ENCODE data around the gene OR52H1.
"Not testable (repeated sequence)": the region's sequence is repeated elsewhere in the genome, so short reads cannot be mapped to it uniquely, and the experiment has no call there.

DNA sequence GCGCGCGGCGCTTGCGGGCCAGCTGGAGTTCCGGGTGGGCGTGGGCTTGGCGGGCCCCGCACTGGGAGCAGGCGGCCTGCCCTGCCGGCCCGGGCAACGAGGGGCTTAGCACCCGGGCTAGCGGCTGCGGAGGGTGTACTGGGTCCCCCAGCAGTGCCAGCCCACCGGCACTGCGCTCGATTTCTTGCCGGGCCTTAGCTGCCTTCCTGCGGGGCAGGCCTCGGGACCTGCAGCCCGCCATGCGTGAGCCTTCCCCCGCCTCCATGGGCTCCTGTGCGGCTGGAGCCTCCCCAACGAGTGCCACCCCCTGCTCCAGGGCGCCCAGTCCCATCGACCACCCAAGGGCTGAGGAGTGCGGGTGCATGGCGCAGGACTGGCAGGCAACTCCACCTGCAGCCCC, 41.6 kb upstream of the OR52H1 start:
- TF ChIP-seq ZBTB8A (tag by site-specific recombination; IDR thresholded peaks at IDR 0.05); ZNF561 (tag by site-specific recombination; IDR thresholded peaks at IDR 0.05; ENCODE audit: borderline replicate concordance); GFI1B (tag by site-specific recombination; IDR thresholded peaks at IDR 0.05); OSR2 (tag by site-specific recombination; IDR thresholded peaks at IDR 0.05); MEIS1 (CRISPR knock-in tag; IDR thresholded peaks at IDR 0.05; ENCODE audit: borderline replicate concordance); ZNF621 (tag by site-specific recombination; IDR thresholded peaks at IDR 0.05); ZNF24 (tag by site-specific recombination; IDR thresholded peaks at IDR 0.05): not testable (repeated sequence)
- TF ChIP-seq, protein P1, sequence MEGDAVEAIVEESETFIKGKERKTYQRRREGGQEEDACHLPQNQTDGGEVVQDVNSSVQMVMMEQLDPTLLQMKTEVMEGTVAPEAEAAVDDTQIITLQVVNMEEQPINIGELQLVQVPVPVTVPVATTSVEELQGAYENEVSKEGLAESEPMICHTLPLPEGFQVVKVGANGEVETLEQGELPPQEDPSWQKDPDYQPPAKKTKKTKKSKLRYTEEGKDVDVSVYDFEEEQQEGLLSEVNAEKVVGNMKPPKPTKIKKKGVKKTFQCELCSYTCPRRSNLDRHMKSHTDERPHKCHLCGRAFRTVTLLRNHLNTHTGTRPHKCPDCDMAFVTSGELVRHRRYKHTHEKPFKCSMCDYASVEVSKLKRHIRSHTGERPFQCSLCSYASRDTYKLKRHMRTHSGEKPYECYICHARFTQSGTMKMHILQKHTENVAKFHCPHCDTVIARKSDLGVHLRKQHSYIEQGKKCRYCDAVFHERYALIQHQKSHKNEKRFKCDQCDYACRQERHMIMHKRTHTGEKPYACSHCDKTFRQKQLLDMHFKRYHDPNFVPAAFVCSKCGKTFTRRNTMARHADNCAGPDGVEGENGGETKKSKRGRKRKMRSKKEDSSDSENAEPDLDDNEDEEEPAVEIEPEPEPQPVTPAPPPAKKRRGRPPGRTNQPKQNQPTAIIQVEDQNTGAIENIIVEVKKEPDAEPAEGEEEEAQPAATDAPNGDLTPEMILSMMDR (tag by site-specific recombination; IDR thresholded peaks at IDR 0.05) = not testable (repeated sequence)
- TF ChIP-seq, protein P2, sequence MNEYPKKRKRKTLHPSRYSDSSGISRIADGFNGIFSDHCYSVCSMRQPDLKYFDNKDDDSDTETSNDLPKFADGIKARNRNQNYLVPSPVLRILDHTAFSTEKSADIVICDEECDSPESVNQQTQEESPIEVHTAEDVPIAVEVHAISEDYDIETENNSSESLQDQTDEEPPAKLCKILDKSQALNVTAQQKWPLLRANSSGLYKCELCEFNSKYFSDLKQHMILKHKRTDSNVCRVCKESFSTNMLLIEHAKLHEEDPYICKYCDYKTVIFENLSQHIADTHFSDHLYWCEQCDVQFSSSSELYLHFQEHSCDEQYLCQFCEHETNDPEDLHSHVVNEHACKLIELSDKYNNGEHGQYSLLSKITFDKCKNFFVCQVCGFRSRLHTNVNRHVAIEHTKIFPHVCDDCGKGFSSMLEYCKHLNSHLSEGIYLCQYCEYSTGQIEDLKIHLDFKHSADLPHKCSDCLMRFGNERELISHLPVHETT (tag by site-specific recombination; IDR thresholded peaks at IDR 0.05) = not testable (repeated sequence)
- TF ChIP-seq, protein P3, sequence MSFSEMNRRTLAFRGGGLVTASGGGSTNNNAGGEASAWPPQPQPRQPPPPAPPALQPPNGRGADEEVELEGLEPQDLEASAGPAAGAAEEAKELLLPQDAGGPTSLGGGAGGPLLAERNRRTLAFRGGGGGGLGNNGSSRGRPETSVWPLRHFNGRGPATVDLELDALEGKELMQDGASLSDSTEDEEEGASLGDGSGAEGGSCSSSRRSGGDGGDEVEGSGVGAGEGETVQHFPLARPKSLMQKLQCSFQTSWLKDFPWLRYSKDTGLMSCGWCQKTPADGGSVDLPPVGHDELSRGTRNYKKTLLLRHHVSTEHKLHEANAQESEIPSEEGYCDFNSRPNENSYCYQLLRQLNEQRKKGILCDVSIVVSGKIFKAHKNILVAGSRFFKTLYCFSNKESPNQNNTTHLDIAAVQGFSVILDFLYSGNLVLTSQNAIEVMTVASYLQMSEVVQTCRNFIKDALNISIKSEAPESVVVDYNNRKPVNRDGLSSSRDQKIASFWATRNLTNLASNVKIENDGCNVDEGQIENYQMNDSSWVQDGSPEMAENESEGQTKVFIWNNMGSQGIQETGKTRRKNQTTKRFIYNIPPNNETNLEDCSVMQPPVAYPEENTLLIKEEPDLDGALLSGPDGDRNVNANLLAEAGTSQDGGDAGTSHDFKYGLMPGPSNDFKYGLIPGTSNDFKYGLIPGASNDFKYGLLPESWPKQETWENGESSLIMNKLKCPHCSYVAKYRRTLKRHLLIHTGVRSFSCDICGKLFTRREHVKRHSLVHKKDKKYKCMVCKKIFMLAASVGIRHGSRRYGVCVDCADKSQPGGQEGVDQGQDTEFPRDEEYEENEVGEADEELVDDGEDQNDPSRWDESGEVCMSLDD (tag by site-specific recombination; IDR thresholded peaks at IDR 0.05) = not testable (repeated sequence)
- TF ChIP-seq, protein P4, sequence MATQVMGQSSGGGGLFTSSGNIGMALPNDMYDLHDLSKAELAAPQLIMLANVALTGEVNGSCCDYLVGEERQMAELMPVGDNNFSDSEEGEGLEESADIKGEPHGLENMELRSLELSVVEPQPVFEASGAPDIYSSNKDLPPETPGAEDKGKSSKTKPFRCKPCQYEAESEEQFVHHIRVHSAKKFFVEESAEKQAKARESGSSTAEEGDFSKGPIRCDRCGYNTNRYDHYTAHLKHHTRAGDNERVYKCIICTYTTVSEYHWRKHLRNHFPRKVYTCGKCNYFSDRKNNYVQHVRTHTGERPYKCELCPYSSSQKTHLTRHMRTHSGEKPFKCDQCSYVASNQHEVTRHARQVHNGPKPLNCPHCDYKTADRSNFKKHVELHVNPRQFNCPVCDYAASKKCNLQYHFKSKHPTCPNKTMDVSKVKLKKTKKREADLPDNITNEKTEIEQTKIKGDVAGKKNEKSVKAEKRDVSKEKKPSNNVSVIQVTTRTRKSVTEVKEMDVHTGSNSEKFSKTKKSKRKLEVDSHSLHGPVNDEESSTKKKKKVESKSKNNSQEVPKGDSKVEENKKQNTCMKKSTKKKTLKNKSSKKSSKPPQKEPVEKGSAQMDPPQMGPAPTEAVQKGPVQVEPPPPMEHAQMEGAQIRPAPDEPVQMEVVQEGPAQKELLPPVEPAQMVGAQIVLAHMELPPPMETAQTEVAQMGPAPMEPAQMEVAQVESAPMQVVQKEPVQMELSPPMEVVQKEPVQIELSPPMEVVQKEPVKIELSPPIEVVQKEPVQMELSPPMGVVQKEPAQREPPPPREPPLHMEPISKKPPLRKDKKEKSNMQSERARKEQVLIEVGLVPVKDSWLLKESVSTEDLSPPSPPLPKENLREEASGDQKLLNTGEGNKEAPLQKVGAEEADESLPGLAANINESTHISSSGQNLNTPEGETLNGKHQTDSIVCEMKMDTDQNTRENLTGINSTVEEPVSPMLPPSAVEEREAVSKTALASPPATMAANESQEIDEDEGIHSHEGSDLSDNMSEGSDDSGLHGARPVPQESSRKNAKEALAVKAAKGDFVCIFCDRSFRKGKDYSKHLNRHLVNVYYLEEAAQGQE (tag by site-specific recombination; IDR thresholded peaks at IDR 0.05) = not testable (repeated sequence)
- TF ChIP-seq, protein P5, sequence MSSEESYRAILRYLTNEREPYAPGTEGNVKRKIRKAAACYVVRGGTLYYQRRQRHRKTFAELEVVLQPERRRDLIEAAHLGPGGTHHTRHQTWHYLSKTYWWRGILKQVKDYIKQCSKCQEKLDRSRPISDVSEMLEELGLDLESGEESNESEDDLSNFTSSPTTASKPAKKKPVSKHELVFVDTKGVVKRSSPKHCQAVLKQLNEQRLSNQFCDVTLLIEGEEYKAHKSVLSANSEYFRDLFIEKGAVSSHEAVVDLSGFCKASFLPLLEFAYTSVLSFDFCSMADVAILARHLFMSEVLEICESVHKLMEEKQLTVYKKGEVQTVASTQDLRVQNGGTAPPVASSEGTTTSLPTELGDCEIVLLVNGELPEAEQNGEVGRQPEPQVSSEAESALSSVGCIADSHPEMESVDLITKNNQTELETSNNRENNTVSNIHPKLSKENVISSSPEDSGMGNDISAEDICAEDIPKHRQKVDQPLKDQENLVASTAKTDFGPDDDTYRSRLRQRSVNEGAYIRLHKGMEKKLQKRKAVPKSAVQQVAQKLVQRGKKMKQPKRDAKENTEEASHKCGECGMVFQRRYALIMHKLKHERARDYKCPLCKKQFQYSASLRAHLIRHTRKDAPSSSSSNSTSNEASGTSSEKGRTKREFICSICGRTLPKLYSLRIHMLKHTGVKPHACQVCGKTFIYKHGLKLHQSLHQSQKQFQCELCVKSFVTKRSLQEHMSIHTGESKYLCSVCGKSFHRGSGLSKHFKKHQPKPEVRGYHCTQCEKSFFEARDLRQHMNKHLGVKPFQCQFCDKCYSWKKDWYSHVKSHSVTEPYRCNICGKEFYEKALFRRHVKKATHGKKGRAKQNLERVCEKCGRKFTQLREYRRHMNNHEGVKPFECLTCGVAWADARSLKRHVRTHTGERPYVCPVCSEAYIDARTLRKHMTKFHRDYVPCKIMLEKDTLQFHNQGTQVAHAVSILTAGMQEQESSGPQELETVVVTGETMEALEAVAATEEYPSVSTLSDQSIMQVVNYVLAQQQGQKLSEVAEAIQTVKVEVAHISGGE (tag by site-specific recombination; conservative IDR thresholded peaks at IDR 0.05; ENCODE audit: low read depth) = not testable (repeated sequence)
